Keratinocyte (primary cell): ENCODE data around the gene ATF6.

Source experiments
- EZH2 ChIP-seq: IDR thresholded peaks from one replicate; pipeline ENCODE4 v1.6.1; 2012; ENCODE audit warnings: inconsistent platforms, mild to moderate bottlenecking, low read length, moderate library complexity
- TF ChIP-seq, protein P1 (sequence below), 3 experiments: IDR thresholded peaks in 1 of 3; conservative IDR thresholded peaks in 1 of 3; optimal IDR thresholded peaks in 1 of 3; 2 replicates in 2 of 3; 3 replicates in 1 of 3; pipeline versions ENCODE3 to v1.5.1; 2011; ENCODE audit warnings: low read length in 3 of 3, mild to moderate bottlenecking in 3 of 3, moderate library complexity in 2 of 3, control low read depth in 1 of 3, inconsistent platforms in 1 of 3; ENCODE audit not compliant: insufficient read depth in 2 of 3; ENCODE audit errors: extremely low read depth in 1 of 3

DNA sequence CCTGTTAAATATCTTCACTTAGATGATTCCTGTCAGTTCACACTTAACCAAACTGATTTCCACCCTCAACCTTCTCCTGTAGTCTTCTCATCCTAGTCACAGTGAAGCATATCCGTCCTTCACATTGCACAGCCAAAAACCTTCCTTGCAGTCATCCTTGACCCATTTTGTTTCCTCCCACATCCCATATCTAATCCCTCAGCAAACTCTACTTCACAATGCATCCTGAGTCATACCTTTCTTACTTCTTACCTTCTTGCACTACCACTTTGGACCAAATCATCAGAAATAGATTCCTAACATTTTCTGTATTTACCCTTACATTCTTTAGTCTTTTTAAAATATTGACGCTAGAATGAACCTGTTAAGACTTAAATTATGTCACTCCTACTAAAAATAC lies 170.7 kb downstream of the ATF6 start:
- TF ChIP-seq, protein P1, sequence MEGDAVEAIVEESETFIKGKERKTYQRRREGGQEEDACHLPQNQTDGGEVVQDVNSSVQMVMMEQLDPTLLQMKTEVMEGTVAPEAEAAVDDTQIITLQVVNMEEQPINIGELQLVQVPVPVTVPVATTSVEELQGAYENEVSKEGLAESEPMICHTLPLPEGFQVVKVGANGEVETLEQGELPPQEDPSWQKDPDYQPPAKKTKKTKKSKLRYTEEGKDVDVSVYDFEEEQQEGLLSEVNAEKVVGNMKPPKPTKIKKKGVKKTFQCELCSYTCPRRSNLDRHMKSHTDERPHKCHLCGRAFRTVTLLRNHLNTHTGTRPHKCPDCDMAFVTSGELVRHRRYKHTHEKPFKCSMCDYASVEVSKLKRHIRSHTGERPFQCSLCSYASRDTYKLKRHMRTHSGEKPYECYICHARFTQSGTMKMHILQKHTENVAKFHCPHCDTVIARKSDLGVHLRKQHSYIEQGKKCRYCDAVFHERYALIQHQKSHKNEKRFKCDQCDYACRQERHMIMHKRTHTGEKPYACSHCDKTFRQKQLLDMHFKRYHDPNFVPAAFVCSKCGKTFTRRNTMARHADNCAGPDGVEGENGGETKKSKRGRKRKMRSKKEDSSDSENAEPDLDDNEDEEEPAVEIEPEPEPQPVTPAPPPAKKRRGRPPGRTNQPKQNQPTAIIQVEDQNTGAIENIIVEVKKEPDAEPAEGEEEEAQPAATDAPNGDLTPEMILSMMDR (optimal IDR thresholded peaks at IDR 0.05 in 1 of 3, IDR thresholded peaks at IDR 0.05 in 1 of 3, conservative IDR thresholded peaks at IDR 0.05 in 1 of 3; ENCODE audit: extremely low read depth in 1 of 3, insufficient read depth in 2 of 3, low read length in 3 of 3) = no peak
- no peak for TF ChIP-seq EZH2
